HS-5 (cell line): ENCODE results near the gene KIAA0232.
"Not testable (repeated sequence)": the region's sequence is repeated elsewhere in the genome, so short reads cannot be mapped to it uniquely, and the experiment has no call there.

Experiments used
- DNase-seq: peaks from one replicate; pipeline ENCODE4 v3.0.0-alpha.2; 2012; ENCODE audit warnings: low read depth

The KIAA0232 gene

DNA sequence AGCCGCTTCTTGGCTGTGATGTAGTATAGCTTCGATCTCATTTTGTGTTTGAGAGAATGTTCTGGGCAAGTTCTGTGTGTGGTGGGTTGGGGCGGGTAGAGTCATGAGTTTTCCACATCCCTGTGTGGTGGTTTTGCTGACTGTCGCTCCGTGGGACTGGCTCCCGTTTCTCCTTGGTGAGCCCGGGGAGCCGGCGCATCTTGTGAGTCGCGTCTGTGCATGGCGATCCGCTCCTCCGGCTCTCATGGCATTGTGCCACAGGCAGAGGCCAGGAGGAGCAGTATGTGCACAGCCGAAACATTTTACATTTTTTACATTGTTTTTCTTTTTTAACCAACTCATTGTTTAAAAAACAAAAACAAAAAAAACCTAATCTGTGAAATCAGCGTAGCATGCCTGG is 99.4 kb downstream of the KIAA0232 start:
- no peak for DNase-seq

DNA sequence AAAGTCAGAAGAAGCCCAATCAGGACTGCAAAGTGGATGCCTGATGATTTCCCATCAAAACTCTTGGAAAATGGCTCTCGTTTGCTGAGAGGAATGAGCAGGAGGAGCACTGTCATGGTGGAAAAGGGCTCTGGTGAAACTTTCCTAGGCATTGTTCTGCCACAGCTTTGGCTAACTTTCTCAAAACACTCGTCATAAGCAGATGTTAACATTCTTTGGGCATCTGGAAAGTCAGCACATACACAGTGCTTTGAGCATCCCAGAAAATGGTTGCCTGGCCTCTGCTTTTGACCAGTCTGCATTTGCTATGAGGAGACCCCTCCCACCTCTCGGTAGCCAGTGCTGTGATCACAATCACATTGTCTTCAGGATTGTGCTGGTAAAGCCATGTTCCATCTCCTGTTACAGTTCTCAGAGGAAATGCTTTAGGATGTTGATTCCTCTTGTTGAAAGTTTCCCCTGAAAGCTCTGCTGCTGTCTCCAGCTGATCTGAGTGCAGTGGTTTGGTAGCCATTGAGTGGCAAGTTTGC is 101.9 kb downstream of the KIAA0232 start:
- no peak for DNase-seq

- DNase-seq, result no peak
These were observed 103.5 kb downstream of the KIAA0232 start for GRCh38 chr4:6885953-6886557.

GRCh38 chr4:6886886-6887285 is 104.4 kb downstream of the KIAA0232 start:
- no peak for DNase-seq

- DNase-seq, result no peak
These were observed 105.3 kb downstream of the KIAA0232 start for GRCh38 chr4:6887591-6888371.

GRCh38 chr4:6888506-6889071 is 106.1 kb downstream of the KIAA0232 start:
- no peak for DNase-seq

GRCh38 chr4:6889101-6889735 is 106.7 kb downstream of the KIAA0232 start:
- no peak for DNase-seq

DNA sequence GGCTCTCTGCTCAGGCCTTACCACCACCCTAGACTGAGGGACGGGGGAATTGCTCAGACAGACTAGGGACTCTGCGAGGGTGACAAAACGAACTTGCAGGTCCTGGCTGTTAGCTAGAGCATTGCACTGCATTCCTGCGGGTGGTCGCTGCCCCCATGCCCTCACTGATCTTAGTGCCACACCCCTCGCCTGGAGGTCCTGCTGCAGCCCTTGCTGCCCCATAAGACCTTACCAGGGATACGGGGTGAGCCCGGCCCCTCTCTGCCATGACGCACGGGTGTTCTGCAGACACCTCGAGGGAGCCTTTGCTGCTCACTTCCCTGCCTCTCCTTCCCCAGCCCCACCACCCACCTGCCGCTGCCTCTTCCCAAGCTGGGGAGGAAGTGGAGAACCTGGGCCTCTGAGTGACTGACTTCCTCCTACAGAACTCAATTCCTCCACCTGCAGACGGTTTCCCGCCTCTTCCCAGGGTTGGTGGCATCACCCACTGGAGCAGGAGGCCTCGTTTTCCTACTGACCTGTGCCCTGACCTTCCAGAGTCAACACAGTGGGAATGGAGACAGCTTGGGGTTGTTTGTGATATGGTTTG is 107.3 kb downstream of the KIAA0232 start:
- DNase-seq, result no peak

- DNase-seq, result no peak
These were observed 107.8 kb downstream of the KIAA0232 start for GRCh38 chr4:6890358-6890757.

- not testable (repeated sequence) for DNase-seq
These were observed 108.4 kb downstream of the KIAA0232 start for GRCh38 chr4:6890971-6891370.

DNA sequence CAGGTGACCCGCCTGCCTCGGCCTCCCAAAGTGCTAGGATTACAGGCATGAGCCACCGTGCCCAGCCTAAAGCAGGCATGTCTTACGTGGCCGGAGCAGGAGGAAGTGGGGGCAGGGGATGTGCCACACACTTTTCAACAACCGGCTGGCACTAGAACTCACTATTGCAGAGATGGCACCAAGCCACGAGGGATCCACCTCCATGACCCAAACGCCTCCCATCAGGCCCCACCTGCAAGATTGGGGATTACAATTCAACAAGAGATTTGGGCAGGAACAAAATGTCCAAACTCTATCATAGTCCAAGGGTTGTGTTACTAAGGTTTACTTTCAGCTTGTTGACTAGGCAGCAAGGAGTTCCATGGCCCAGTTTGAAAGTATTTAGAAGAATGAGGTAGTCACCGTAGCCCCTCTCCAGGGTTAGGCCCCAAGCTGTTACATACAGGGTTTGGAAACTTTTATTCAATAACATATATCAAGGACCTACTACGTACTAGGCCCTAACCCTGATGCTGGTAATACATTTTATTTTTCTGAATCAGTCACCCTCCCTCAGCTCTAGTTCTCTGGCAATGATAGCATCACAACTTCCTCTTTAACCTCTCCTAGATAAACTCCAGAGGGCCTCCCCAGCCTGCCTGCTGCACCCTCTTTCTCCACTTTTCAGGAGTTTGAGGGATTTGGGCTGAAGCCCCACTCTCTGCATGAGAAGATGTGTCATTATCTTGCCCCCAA is 109.1 kb downstream of the KIAA0232 start:
- no peak for DNase-seq

GRCh38 chr4:6892190-6892908 is 109.8 kb downstream of the KIAA0232 start:
- DNase-seq, result no peak

GRCh38 chr4:6892909-6893202 is 110.3 kb downstream of the KIAA0232 start:
- DNase-seq, result no peak

DNA sequence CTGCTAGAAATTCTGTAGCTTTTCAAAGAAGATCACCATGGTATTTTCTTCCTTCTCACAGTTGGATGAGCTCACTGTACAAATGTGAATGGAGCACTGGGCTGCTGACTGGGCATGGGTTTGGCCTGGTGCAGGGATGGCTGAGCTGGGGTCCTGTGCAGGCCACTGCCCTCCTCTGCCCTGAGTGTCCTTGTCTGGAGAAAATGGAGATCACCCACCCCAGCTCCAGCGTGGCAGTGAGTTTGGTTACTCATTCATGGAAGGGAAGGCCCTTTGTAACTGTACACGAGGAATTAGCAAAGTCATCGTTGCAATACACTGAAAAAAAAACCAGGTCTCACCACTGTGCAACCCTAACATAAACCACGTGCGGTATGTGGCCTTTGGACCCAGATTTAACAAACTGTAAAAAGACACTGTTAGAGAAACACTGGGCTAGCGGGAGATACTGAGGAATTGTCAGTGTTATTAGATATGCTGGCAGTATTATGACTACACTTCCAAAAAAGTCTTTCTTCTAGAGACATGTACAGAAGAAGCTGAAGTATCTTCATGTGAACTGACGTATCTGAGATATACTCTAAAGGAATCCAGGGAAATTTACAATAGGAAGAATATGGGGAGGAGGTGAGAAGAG is 111.0 kb downstream of the KIAA0232 start:
- DNase-seq, result no peak

DNA sequence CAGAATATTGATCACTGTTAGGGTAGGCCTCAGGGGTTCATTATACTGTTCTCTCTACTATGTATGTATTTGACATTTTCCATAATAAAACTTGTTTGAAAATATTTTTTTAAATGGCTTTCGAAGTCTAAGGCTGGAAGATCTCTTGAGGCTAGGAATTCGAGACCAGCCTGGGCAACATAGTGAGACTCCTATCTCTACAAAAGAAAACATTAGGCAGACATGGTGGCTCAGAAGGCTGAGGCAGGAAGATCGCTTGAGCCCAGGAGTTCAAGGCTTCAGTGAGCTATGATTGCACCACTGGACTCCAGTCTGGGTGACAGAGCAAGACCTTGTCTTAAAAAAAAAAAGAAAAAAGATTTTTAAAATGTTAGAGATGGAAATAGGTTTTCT is 111.6 kb downstream of the KIAA0232 start:
- no peak for DNase-seq

- DNase-seq, result no peak
These were observed 112.3 kb downstream of the KIAA0232 start for GRCh38 chr4:6894528-6895498.

DNA sequence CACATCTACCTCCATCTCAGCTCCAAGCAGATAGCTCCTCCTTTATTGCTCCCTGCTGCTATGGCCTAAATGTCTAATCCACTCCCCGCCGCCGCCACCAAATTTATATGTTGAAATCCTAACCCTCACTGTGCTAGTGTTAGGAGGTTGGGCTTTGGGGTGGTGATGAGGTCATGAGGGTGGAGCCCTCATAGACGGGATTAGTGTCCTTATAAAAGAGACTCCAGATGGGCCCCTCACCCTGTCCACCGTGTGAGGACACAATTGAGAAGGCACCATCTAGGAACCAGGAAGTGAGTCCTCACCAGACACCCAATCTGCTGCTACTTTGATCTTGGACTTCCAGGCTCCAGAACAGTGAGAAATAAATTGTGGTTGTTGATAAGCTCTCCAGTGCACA is 113.5 kb downstream of the KIAA0232 start:
- DNase-seq, result no peak

- no peak for DNase-seq
These were observed 116.2 kb downstream of the KIAA0232 start for GRCh38 chr4:6898763-6899162.

DNA sequence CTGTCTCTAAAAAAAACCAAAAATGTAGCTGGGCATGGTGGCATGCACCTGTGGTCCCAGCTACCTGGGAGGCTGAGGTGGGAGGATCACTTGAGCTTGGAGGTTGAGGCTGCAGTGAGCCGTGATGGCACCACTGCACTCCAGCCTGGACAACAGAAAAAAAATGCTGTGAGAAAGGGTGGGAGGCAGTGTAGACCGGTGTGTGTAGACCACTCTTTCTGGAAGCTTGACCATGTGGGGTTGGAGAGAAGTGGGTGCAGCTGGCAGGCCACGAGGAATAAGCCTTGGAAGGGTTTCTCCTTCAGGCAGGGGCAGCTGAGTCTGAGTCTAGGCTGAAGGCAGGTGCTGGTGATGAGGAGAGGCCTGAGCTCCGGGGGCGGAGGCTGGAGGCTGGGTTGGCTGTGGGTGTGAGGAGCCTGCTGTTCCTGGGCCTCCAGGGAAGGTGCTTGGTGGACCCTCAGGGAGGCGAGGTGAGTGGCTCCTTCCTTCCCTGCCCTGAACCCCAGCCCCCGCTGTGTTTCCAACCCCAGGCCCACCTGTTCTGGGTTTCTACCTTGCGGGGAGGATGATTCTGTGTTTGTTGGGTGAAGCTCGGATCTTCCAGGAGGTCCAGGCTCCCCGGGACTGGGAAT is 117.8 kb downstream of the KIAA0232 start:
- no peak for DNase-seq
